ENCODE results near the gene KCNJ16. TPM values are rescaled to one million over a fixed set of nuclear protein-coding genes. Genes with fewer than 3 reads are reported as not detected.
A peak's percentile ranks its signal among the peaks of the same experiment; 100 is the strongest.

KCNJ16 gene
- total and polyA plus RNA-seq, 2 donors (not counting 1 experiment from before 2014, with no cell fraction given), result not detected

DNA sequence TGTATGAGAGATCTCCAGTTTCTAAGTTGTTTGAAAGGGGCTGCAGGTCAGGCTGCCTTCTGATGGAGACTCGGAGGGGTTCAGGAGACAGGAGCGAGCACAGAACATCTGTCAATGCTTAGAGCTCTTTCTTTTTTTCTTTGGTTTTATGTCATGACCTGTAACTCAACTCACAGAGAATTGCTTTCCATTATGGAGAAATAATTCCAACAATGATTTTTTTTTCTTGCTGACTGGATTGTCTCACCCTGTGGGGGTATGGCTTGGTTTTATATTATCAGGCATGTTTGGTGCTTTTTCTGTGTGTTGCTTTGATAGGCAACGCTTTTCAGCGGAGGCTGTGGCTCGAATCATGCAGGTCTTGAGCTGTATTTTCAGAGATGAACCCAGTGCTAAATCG lies 83.6 kb downstream of the KCNJ16 start:
- Histone ChIP-seq H3K27ac (ENCODE audit: insufficient read depth, low read length) (no peak overlapping the region), H4K20me1 (ENCODE audit: control insufficient read depth, extremely low read depth, insufficient read depth, low read length) (no peaks in the 10 kb centered on the region), H3K36me3 (ENCODE audit: control insufficient read depth, insufficient read depth, low read length) (no peaks in the 10 kb centered on the region), H3K4me2 (ENCODE audit: extremely low read depth, insufficient read depth, low read length) (no peak overlapping the region), H2AFZ (ENCODE audit: low read length) (no peak overlapping the region), H3K9ac (ENCODE audit: insufficient read depth, low read length) (no peak overlapping the region), H3K9me3 (ENCODE audit: control insufficient read depth, insufficient read depth, low read depth, low read length) (no peaks in the 10 kb centered on the region), H3K27me3 (ENCODE audit: control insufficient read depth, insufficient read depth, low read length) (no peaks in the 10 kb centered on the region), H3K79me2 (ENCODE audit: control insufficient read depth, insufficient read depth, low read length) (no peaks in the 10 kb centered on the region), H3K4me3 (replicated peaks in 1 of 4; ENCODE audit: control extremely low read depth in 1 of 4, insufficient read depth in 1 of 4, low read depth in 3 of 4, low read length in 4 of 4) (no peak overlapping the region), H3K4me1 (ENCODE audit: control insufficient read depth, extremely low read depth, insufficient read depth, low read length) (no peaks in the 10 kb centered on the region)
- TF ChIP-seq EZH2 (IDR thresholded peaks at IDR 0.05; ENCODE audit: low read length, missing control alignments), result no peak
- no peak for DNase-seq (ENCODE audit: low read depth in 2 of 2)

DNA sequence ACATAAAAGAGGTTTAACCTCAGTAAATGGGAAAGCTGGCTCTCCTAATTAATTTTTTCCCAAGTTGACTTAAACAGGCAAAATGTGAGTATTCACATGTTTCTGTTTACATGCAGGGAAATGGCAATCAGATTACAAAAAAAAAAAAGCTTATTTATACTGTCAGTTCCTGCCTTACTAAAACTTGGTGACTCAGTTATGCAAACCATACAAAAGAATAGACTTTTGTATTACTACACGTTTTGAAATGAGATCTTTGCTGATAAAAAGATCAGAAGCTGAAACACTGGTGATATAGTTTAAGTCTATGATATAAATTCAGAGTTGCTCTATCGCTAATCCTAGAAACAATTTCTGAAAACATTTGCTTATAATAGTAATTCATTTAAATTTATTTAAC lies 85.0 kb downstream of the KCNJ16 start:
- Histone ChIP-seq H3K36me3 (ENCODE audit: control insufficient read depth, insufficient read depth, low read length) (no peaks in the 10 kb centered on the region), H3K4me1 (ENCODE audit: control insufficient read depth, extremely low read depth, insufficient read depth, low read length) (no peaks in the 10 kb centered on the region), H3K9me3 (ENCODE audit: control insufficient read depth, insufficient read depth, low read depth, low read length) (no peaks in the 10 kb centered on the region), H4K20me1 (ENCODE audit: control insufficient read depth, extremely low read depth, insufficient read depth, low read length) (no peaks in the 10 kb centered on the region), H3K9ac (ENCODE audit: insufficient read depth, low read length) (no peak overlapping the region), H3K4me3 (replicated peaks in 1 of 4; ENCODE audit: control extremely low read depth in 1 of 4, insufficient read depth in 1 of 4, low read depth in 3 of 4, low read length in 4 of 4) (no peak overlapping the region), H3K79me2 (ENCODE audit: control insufficient read depth, insufficient read depth, low read length) (no peaks in the 10 kb centered on the region), H3K27me3 (ENCODE audit: control insufficient read depth, insufficient read depth, low read length) (no peaks in the 10 kb centered on the region), H3K4me2 (ENCODE audit: extremely low read depth, insufficient read depth, low read length) (no peak overlapping the region), H2AFZ (ENCODE audit: low read length) (no peak overlapping the region), H3K27ac (ENCODE audit: insufficient read depth, low read length) (no peak overlapping the region)
- TF ChIP-seq, protein P1, sequence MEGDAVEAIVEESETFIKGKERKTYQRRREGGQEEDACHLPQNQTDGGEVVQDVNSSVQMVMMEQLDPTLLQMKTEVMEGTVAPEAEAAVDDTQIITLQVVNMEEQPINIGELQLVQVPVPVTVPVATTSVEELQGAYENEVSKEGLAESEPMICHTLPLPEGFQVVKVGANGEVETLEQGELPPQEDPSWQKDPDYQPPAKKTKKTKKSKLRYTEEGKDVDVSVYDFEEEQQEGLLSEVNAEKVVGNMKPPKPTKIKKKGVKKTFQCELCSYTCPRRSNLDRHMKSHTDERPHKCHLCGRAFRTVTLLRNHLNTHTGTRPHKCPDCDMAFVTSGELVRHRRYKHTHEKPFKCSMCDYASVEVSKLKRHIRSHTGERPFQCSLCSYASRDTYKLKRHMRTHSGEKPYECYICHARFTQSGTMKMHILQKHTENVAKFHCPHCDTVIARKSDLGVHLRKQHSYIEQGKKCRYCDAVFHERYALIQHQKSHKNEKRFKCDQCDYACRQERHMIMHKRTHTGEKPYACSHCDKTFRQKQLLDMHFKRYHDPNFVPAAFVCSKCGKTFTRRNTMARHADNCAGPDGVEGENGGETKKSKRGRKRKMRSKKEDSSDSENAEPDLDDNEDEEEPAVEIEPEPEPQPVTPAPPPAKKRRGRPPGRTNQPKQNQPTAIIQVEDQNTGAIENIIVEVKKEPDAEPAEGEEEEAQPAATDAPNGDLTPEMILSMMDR (conservative IDR thresholded peaks at IDR 0.05 in 1 of 2, IDR thresholded peaks at IDR 0.05 in 1 of 2; ENCODE audit: low read depth in 1 of 2, low read length in 2 of 2), result no peak
- TF ChIP-seq EZH2 (IDR thresholded peaks at IDR 0.05; ENCODE audit: low read length, missing control alignments), result no peak
- peak in 1 of 2 donors; percentile 23 for DNase-seq (ENCODE audit: low read depth in 2 of 2)

DNA sequence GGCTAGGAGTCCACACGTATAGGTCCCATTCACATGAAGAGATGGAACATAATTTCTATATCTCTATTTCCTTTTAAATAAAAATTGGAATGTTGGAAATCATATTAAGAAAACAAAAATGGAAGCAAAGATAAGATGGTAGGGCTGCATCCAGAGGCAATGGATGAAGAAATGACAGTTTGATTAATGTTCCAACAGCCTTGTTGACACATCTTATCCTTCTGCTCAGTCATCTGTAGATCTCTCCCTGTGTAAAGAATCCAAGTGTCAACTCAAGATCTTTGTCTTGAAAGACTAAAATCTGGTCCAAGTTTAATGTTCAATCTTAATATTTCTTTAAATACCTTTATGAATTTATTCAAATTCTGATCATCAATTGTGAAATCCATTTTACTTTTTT lies 86.5 kb downstream of the KCNJ16 start:
- H3K9ac ChIP-seq (ENCODE audit: insufficient read depth, low read length), result no peak overlapping the region
- no peak for DNase-seq (ENCODE audit: low read depth in 2 of 2)
- no peaks in the 10 kb centered on the region for H3K9me3 ChIP-seq (ENCODE audit: control insufficient read depth, insufficient read depth, low read depth, low read length)
- H3K36me3 ChIP-seq (ENCODE audit: control insufficient read depth, insufficient read depth, low read length), result no peaks in the 10 kb centered on the region
- no peak overlapping the region for H3K27ac ChIP-seq (ENCODE audit: insufficient read depth, low read length)
- H3K79me2 ChIP-seq (ENCODE audit: control insufficient read depth, insufficient read depth, low read length), result no peaks in the 10 kb centered on the region
- H3K4me1 ChIP-seq (ENCODE audit: control insufficient read depth, extremely low read depth, insufficient read depth, low read length), result no peaks in the 10 kb centered on the region
- TF ChIP-seq EZH2 (IDR thresholded peaks at IDR 0.05; ENCODE audit: low read length, missing control alignments), result no peak
- TF ChIP-seq, protein P1 (conservative IDR thresholded peaks at IDR 0.05 in 1 of 2, IDR thresholded peaks at IDR 0.05 in 1 of 2; ENCODE audit: low read depth in 1 of 2, low read length in 2 of 2), result no peak
- H3K27me3 ChIP-seq (ENCODE audit: control insufficient read depth, insufficient read depth, low read length), result no peaks in the 10 kb centered on the region
- no peak overlapping the region for H3K4me3 ChIP-seq (replicated peaks in 1 of 4; ENCODE audit: control extremely low read depth in 1 of 4, insufficient read depth in 1 of 4, low read depth in 3 of 4, low read length in 4 of 4)
- H4K20me1 ChIP-seq (ENCODE audit: control insufficient read depth, extremely low read depth, insufficient read depth, low read length), result no peaks in the 10 kb centered on the region
- H3K4me2 ChIP-seq (ENCODE audit: extremely low read depth, insufficient read depth, low read length), result no peak overlapping the region
- no peak overlapping the region for H2AFZ ChIP-seq (ENCODE audit: low read length)
